ACC112 (cell line): ENCODE data around the gene SAP25.
"Not testable (repeated sequence)": the region's sequence is repeated elsewhere in the genome, so short reads cannot be mapped to it uniquely, and the experiment has no call there.

Experiments used
- H2AFZ ChIP-seq: fragments of 200-600 bp; sonication (generic); one replicate; pipeline ENCODE4 v1.6.0; 2017; ENCODE audit warnings: antibody characterized with exemption, low read length; ENCODE audit not compliant: unreplicated experiment
- H3K27ac ChIP-seq: fragments of 200-600 bp; sonication (generic); 2 replicates; pipeline ENCODE4 v1.5.1; 2014; ENCODE audit warnings: low read depth, mild to moderate bottlenecking, antibody characterized with exemption, low read length, moderate library complexity
- H3K27me3 ChIP-seq: fragments of 200-600 bp; sonication (generic); 2 replicates; pipeline ENCODE4 v1.6.1; 2014; ENCODE audit warnings: mild to moderate bottlenecking, antibody characterized with exemption, low read length, moderate library complexity, mixed read lengths; ENCODE audit not compliant: insufficient read depth
- H3K36me3 ChIP-seq: fragments of 200-600 bp; sonication (generic); 2 replicates; pipeline ENCODE4 v1.6.1; 2016; ENCODE audit warnings: mild to moderate bottlenecking, antibody characterized with exemption, low read length, moderate library complexity, mixed read lengths; ENCODE audit not compliant: insufficient read depth
- H3K4me1 ChIP-seq: fragments of 200-600 bp; sonication (generic); one replicate; pipeline ENCODE4 v1.6.1; 2016; ENCODE audit warnings: low read length, mixed read lengths; ENCODE audit not compliant: insufficient read depth, unreplicated experiment, control insufficient read depth
- H3K4me3 ChIP-seq: fragments of 200-600 bp; sonication (generic); 2 replicates; pipeline ENCODE4 v1.5.1; 2014; ENCODE audit warnings: mild to moderate bottlenecking, low read depth, low read length
- H3K79me2 ChIP-seq: fragments of 200-600 bp; sonication (generic); one replicate; pipeline ENCODE4 v1.6.0; 2016; ENCODE audit warnings: low read length; ENCODE audit not compliant: control insufficient read depth, unreplicated experiment, insufficient read depth

The SAP25 gene

DNA sequence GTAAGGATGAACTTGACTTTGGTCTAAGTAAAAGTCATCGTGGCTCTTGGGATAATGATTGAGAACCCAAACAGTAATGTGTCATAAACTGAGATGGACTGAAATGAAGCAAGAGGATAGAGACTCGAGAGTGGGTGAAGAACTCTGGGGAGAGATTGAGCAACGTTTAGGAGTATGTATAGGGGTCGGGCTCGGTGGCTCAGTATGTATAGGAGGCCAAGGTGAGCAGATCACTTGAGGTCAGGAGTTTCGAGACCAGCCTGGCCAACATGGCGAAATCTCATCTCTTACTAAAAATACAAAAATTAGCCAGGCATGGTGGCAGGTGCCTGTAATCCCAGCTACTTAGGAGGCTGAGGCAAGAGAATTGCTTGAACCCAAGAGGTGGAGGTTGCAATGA lies 32.4 kb downstream of the SAP25 start:
- H3K36me3 ChIP-seq, H3K27ac ChIP-seq, H3K27me3 ChIP-seq, H2AFZ ChIP-seq, H3K4me3 ChIP-seq: not testable (repeated sequence)
- peaks cover 39% of the 10 kb centered on the region for H3K4me1 ChIP-seq
- peaks cover 43% of the 10 kb centered on the region for H3K79me2 ChIP-seq

DNA sequence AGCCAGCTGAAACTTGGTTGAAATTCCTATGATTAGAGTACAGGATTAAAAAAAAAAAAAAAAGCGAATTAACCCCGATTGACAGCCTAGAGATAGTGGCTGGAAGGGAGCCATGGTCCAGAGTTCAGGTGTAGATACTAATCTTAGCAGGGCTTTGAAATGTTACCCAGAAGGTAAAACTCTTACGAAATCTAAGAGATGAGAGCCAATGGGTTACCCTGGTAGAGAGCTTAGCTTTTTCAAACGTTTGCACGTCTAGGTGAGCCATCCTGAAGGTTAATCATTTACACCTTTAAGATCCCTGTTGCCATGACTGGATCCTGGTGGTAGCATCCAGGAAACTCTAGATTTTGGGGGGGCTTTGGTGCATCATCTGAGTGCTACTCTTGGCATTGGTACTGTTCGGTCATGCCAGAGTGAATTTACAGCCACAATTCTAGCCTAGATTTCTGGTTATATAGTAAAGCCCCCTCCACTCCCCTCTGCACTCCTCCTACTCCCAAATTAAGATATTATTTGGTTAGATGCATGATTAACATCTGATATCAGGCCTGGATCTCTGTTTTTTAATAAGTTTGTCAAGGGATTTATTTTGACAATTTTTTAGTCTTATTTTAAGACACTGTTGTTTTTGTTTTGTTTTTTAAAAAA lies 33.5 kb downstream of the SAP25 start:
- Histone ChIP-seq H3K27me3 (no peaks in the 10 kb centered on the region), H3K4me1 (peaks cover 30% of the 10 kb centered on the region), H2AFZ (no peak overlapping the region), H3K79me2 (peaks cover 43% of the 10 kb centered on the region), H3K27ac (no peak overlapping the region), H3K36me3 (no peaks in the 10 kb centered on the region), H3K4me3 (peak overlapping the region; percentile 93)

DNA sequence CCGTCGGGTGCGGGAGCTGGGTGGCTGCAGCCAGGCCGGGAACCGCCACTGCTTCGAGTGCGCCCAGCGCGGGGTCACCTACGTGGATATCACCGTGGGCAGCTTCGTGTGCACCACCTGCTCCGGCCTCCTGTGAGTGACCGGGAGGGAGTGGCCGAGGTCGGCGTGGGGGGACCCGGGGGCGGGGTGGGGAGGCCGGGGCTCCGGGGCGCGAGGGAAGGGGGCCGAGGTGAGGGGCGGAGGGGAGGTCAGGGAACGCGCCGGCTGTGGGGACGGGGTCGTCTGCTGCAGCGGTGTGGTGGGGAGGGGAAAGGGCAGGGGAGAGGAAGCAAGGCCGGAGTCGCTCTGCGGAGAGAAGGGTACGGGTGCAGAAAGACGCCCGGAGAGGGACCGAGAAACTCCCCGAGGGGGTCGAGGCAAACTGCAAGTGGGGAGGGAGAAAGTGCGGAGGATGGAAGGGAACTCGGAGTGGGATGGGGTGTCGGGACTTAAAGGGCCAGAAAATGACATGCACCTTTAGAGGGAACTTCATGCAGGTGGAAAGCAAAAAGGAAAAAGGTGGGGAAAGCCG lies 34.2 kb downstream of the SAP25 start:
- Histone ChIP-seq H3K4me1 (peaks cover 24% of the 10 kb centered on the region), H3K4me3 (peak overlapping the region; percentile 93), H3K27me3 (no peaks in the 10 kb centered on the region), H3K27ac (no peak overlapping the region), H3K36me3 (no peaks in the 10 kb centered on the region), H2AFZ (peak overlapping the region; percentile 63), H3K79me2 (peaks cover 43% of the 10 kb centered on the region)

DNA sequence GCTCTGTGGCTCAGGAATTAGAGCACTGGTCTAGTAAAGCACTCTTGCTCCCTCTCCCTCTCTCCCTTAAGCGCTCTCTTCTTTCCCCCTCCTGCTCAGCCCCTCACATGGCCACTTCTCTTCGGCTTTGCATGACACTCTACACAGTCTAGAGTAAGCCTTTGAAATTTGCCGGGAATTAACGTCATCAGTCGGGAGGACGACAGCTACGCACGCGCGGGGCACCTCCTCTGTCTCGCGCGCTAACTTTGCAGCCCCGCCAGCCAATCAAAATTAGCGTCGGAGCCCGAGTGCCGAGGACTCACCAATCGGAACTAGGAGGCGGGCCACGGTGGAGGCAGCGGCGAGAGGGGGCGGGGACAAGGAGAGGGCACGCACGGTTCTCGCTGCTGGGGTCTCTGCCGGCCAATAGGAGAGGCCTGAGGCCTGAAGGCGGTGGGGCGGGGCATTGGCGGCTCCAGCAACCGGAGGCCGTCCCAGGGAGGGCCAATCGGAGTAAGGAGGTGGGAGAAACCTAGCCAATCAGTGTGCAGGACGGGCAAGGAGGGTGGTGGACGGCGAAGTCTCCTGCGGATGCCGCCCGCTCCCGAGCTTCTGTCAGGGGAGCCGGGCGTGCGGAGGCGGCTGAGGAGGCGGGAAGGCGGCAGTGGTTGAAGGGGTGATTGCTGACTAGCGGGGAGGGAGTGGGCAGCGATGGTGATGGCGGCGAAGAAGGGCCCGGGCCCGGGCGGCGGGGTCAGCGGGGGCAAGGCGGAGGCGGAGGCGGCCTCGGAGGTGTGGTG lies 34.9 kb downstream of the SAP25 start, which contains the start of gene AGFG2:
Gene AGFG2 (plus strand): TSS at position 550 of the 782 bp plus-strand sequence. CDS start 144 bp downstream, at position 694.
- H3K27ac ChIP-seq: peak within 1 kb of the TSS; percentile 18
- peak within 1 kb of the TSS; percentile 70 for H2AFZ ChIP-seq
- H3K36me3 ChIP-seq: no peaks in the 10 kb centered on the region
- peaks cover 38% of the 10 kb centered on the region for H3K79me2 ChIP-seq
- H3K4me1 ChIP-seq: peaks cover 17% of the 10 kb centered on the region
- no peaks in the 10 kb centered on the region for H3K27me3 ChIP-seq
- H3K4me3 ChIP-seq: peak within 1 kb of the TSS; percentile 93

DNA sequence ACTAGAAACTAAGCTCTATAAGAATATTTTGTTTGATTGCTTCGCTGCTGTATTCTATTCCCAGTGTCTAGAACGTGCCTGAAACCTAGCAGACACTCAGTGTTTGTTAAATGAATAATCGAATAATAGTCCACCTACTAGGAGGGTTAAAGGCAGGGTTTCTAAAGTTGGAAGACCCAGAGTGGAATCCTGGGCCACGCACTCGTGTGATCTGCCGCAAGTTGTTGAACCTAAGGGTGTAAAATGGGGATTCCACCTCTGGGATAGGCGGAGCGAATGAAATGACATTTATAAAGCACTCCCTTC lies 35.4 kb downstream of the SAP25 start:
- Histone ChIP-seq H3K4me3 (peak overlapping the region; percentile 77), H2AFZ (peak overlapping the region; percentile 70), H3K27me3 (no peaks in the 10 kb centered on the region), H3K79me2 (peaks cover 33% of the 10 kb centered on the region), H3K36me3 (no peaks in the 10 kb centered on the region), H3K4me1 (peaks cover 12% of the 10 kb centered on the region), H3K27ac (peak overlapping the region; percentile 18)

DNA sequence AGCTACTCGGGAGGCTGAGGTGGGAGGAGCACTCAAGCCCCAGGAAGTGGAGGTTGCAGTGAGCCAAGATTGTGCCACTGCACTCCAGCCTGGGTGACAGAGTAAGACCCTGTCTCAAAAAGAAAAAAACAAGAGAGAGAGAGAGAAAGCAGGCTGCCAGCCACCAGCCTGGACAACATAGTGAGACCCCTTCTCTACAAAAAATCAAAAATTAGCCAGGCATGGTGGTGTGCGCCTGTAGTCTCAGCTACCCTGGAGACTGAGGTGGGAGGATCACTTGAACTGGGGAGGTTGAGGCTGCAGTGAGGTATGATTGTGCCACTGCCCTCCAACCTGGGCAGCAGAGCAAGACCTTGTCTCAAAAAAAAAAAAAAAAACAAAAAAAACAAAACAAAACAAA lies 37.0 kb downstream of the SAP25 start:
- H3K4me3 ChIP-seq, H2AFZ ChIP-seq, H3K36me3 ChIP-seq, H3K27me3 ChIP-seq, H3K27ac ChIP-seq: not testable (repeated sequence)
- peaks cover 11% of the 10 kb centered on the region for H3K4me1 ChIP-seq
- peaks cover 22% of the 10 kb centered on the region for H3K79me2 ChIP-seq

DNA sequence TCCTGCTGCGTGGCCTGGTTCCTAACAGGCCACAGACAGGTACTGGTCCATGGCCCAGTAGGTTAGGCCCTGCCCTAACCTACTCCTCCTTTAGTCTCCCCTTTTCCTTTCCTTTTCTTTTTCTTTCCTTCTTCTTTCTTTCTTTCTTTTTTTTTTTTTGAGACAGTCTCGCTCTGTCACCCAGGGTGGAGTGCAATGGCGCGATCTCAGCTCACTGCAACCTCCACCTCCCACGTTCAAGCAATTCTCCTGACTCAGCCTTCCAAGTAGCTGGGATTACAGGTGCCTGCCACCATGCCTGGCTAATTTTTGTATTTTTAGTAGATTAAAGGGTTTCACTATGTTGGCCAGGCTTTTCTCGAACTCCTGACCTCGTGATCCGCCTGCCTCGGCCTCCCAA lies 37.7 kb downstream of the SAP25 start:
- not testable (repeated sequence) for H3K36me3 ChIP-seq, H3K4me3 ChIP-seq, H3K27ac ChIP-seq, H3K4me1 ChIP-seq, H2AFZ ChIP-seq, H3K27me3 ChIP-seq
- peaks cover 17% of the 10 kb centered on the region for H3K79me2 ChIP-seq

DNA sequence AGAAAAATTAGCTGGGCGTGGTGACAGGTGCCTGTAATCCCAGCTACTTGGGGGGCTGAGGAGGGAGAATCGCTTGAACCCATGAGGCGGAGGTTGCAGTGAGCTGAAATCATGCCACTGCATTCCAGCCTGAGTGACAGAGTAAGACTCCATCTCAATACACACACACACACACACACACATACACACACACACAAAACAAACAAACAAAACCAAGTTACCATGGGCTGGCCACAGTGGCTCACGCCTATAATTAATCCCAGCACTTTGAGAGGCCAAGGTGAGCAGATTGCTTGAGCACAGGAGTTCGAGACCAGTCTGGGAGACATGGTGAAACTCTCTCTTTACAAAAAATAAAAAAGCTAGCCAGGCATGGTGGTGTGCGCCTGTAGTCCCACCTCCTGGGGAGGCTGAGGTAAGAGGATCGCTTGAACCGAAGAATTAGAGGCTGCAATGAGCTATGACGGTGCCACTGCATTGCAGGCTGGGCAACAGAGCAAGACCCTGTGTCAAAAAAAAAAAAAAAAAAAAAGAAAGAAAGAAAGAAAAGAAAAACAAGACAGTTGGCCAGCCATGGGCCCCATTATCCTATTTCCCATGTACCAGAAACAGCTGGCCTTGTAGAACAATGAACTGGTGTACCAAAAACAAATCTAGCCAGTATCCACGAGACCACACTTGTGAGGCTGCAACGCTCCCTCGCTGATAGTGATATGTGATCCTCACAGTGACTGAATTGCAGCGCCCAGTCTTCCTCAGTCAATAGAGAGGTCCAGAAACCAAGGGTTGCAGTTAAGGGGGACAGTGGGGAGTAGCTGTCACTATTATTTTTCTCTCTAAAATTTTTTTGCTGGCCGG lies 41.3 kb downstream of the SAP25 start:
- no peak overlapping the region for H2AFZ ChIP-seq
- no peaks in the 10 kb centered on the region for H3K79me2 ChIP-seq
- H3K4me1 ChIP-seq: no peaks in the 10 kb centered on the region
- no peak overlapping the region for H3K4me3 ChIP-seq
- no peaks in the 10 kb centered on the region for H3K27me3 ChIP-seq
- no peaks in the 10 kb centered on the region for H3K36me3 ChIP-seq
- H3K27ac ChIP-seq: no peak overlapping the region

DNA sequence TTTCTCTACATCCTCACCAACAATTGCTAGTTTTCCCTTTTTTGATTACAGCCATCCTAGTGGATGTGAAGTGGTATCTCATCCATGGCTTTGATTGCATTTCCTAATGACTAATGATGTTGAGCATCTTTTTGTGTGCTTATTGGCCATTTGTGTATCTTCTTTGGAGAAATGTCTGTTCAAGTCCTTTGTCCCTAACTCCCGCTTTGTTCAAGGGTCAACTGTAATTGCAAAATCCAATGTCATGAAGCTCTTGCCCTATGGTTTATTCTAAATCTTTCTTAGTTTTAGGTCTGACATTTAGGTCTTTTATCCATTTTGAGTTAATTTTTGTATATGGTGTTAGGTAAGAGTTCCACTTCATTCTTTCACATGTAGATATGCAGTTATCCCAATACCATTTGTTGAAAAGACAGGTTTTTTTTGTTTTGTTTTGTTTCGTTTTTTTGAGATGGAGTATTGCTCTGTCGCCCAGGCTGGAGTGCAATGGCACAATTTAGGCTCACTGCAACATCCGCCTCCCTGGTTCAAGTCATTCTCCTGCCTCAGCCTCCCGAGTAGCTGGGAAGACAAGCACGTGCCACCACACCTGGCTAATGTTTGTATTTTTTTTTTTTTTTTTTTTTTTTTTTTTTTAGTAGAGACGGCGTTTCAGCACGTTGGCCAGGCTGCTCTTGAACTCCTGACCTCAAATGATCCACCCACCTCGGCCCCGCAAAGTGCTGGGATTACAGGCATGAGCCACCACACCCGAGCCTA lies 45.4 kb downstream of the SAP25 start:
- H3K36me3 ChIP-seq, H3K4me1 ChIP-seq, H2AFZ ChIP-seq, H3K79me2 ChIP-seq, H3K4me3 ChIP-seq, H3K27ac ChIP-seq, H3K27me3 ChIP-seq: not testable (repeated sequence)

DNA sequence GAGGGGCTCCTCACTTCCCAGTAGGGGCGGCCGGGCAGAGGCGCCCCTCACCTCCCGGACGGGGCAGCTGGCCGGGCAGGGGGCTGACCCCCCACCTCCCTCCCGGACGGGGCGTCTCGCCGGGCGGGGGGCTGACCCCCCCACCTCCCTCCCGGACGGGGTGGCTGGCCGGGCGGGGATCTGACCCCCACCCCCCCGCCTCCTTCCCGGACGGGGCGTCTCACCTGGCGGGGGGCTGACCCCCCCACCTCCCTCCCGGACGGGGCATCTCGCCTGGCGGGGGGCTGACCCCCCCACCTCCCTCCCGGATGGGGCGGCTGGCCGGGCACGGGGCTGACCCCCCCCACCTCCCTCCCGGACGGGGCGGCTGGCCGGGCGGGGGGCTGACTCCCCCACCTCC lies 50.5 kb downstream of the SAP25 start:
- H3K27me3 ChIP-seq, H3K79me2 ChIP-seq, H2AFZ ChIP-seq, H3K4me3 ChIP-seq, H3K36me3 ChIP-seq, H3K27ac ChIP-seq, H3K4me1 ChIP-seq: not testable (repeated sequence)
